Measurements from ENCODE around the gene C3AR1.

DNA sequence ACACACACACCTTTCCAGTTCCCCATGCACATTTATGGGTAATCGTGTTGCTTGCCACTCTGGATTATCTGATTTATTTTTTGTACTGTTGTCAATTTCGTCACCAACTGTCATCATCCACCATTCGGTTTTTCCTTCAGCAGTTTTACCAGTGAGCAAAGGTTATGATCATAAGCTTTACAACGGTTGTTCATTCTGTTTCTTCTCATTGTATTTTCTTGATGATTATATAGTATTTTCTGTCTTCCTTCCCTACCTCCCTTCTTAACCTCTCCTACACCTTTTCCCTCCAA lies 16.6 kb upstream of the C3AR1 start:
- TF ChIP-seq POLR2A (IDR thresholded peaks at IDR 0.05; ENCODE audit: low read length) (no peak), GATA1 (IDR thresholded peaks at IDR 0.05; ENCODE audit: low read depth, low read length) (no peak)
